CD4-positive, alpha-beta T cell treated with Interleukin-6 for 4 hours (primary cell): ENCODE measurements around the gene KEL.
A peak's percentile ranks its signal among the peaks of the same experiment; 100 is the strongest.

Source experiments
- DNase-seq: peaks from one replicate; pipeline ENCODE4 v3.0.0-alpha.2; 2020; ENCODE audit warnings: mixed read lengths

The KEL gene

DNA sequence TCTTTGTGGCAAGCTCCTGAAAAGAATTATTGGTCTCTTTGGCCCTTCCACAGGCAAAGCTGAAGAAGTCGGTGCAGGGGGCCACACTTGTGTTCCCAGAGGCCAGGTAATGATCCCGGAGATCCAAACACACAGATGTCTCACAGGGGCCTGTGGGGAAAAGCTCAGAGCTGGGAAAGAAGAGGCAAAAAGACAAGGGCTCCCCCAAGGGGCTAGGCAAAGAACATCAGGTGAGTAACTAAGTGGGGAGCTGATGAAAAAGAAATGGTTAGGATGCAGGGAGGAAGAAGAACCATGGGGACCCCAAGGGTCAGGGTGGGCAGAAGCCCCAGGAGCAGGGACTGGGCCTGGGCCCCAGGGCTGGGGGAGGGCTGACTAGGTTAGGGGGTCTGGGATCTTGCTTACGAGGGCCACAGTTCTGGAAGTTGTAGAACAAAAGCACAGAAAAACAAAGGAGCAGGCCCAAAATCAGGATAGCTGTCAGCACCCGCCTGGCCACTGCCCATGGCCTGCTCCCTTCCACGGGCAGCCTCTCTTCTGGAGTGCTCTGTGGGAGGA is 1.1 kb downstream of the KEL start:
- no peak for DNase-seq

DNA sequence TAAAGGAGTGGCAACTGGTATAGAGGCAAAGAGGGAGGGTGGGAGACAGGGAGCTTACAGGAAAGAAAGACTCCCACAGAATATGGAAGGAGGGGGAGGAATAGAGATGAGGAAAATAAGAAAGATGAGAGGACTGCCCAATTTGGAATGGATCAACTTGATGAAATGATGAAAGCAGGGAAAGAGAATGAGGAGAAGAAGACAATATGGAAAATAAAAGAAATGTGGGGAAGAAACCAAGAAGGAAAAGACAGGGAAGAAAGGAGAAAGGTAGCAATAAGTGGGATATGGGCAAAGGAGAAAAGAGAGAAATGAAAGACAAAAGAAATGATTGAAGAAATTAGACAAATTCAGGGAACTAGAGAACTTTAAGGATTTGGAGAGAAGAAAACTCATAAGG is 3.0 kb downstream of the KEL start:
- no peak for DNase-seq

DNA sequence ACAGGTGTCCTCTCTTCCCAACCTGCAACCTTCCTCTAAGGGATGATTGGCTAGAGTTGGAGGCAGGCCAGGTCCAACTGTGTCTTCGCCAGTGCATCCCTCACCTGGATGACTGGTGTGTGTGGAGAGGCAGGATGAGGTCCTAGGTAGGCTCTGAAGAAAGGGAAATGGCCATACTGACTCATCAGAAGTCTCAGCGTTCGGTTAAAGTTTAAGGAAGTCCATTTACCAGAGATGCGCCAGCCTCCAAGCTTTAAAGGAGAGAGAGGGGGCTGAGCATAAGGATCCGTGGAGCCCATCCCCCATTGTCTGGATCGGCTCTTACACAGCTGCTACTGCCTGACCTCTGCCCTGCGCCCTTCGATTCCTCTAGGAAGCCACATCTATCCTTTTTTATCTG is 4.4 kb downstream of the KEL start:
- DNase-seq: no peak

DNA sequence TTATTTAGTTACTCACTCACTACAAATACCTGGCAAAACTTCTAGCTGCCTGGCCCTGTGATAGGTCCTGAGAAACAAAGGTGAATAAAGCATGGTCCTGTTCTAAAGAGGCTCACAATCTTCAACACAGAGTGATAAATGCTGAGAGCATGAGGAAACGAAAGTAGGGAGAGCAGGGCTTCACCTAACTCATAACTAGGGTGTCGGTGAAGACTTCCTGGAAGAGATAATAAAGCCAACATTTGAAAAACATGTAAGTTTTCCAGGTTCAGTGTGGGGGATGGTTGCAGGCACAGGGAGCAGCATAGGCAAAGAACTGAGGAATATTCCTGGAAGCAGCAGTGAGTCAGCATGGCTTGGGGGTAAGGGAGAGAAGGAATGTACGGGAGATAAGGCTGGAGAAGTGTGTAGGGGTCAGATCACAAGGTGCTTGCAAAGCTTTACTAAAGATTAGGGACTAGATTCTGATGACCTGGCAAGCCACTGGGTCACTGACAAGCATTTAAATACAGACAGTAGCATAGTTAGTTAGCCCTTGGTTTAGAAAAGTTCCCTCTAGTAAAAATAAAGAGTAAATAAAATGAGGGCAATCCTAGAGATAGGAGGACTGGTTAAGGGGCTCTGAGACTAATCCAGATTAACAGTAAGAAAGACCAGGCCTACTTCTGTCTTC is 5.1 kb downstream of the KEL start:
- DNase-seq: no peak

DNA sequence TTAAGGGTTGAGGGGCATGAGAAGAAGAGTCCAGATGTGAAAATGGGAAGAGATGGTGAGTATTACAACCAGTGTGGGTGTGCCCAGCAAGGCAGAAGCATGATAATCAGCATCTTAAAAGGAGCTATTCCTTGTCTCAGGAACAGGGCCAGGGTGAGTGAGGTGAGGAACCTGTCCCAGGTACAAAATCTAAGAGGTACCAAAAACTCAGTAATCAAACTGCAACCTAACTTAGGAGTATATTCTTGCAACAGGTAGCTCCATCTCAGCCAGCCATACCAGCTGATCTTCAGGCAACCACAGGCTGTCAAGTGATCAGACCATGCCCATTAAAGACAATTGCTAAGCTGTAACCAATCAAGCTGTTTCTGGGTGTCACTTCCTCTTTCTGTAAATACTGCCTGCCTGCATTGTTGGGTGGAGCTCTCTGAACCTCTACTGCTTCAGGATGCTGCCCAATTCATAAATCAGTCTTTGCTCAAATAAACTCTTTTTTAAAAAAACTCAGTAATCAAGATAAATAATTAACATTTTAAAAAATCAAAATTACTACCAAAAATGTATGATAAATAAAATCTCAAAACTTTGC is 7.4 kb downstream of the KEL start:
- no peak for DNase-seq

DNA sequence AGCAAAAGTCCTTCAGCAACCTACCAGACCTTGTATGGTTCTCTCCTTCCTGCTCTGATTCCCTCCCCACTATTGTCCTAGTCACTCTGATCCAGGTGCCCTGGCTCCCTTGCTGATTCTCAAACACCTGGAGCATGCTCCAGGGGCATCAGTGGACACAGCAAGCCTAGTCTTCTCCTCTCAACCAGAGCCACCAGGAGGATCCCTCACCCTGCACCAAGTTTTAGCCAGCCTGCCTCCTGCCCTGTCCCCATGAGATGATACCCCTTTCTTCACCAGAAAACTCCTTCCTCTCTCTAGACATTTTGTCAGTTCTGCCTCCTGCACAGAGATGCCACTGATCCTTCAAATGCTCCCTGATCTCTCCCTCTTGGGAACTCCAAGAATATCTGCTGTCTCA is 11.9 kb downstream of the KEL start:
- no peak for DNase-seq

DNA sequence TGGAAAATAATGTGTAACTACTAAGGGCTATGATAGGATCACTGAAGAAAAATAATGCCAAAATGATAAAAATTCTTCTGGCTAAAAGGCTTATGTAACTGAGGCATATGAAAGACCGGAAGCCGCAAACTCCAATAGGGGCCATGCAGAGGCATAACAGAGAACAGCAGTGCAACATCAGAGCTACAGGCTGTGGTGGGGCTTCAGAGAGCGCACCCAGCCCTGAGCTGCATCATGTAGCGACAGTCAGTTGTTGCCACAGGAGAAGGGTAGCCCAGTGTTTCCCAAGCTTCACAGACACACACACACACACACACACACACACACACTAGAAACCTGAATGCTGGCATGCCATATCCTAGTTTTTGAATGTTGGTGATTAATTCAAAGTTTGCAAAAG is 13.6 kb downstream of the KEL start:
- no peak for DNase-seq

DNA sequence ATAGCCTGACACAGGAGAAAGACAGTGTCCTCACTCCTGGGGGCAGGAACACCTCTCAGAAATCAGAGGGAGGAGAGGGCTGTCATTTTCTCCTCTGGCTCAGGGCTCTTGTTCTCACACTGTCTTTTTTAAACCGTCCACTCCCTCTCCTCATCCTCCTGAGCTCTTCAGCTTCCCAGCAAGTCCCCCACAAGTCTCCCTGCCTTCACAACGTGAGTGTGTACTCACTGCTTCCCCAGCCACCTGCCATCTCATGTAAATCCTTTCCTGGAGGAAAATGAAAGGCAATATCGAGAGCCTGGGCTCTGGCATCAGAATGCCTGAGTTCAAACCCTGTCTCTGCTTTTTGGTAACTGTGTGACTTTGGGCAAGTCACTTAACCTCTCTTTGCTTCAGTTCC is 17.2 kb downstream of the KEL start:
- DNase-seq: no peak

DNA sequence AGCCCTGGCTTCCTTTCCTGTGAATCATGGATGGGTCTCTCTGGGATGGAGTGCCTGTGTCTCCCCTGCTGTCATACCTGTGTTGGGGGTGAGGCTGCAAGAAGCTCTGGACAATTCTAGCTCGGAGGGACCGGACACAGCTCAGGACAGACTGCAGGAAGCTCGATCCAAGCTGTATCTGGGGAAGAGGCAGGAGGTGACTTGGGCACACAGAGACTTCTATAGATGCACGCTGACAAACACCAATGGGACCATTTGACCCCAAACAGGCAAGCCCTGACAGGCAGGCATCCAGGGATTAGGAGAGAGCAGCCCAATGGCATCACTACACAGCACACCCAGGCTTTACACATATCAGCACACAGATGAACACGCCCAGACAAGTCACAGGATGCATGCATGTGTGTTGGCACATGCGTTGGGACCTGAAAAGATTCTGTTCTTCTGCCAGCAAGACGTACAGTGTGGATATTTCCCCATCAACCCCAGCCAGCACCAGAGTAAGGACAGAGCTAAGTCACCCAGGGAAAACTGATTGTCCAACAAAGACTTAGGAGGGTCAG is 18.4 kb downstream of the KEL start:
- DNase-seq: no peak

DNA sequence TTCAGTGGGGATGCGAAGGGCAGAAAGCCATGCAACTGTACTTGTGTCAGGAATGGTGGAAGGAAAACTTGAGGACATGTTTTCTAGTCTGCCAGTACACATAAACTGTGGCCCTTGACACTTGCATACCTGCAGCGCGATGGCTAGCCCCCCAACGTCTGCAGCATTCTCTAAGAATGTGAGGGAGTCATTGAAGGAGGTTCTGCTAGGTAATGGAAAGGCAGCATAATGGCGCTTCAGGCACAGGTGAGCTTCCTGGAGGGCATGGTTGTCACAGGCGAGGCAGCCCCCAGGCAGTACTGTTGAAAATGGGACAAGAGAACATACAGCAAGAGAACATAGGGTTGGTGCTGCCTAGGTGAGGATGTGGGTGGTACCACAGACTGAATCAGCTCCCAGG is 19.4 kb downstream of the KEL start:
- no peak for DNase-seq

DNA sequence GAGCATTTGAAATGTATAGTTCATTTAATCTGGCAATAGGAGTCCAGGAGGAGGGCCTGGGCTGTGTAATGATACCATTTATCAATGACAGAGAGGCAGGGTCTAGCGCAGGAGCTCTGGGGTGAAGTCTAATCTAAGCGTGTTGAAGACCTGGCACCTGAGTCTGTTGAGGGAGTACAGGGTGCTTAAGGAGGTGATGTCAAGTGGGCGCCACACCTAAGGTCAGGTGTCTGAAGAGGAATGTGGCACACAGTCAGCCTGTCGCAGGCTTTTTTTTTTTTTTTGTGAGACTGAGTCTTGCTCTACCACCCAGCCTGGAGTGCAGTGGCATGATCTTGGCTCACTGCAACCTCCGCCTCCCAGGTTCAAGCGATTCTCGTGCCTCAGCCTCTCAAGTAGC is 20.6 kb downstream of the KEL start:
- DNase-seq: no peak

DNA sequence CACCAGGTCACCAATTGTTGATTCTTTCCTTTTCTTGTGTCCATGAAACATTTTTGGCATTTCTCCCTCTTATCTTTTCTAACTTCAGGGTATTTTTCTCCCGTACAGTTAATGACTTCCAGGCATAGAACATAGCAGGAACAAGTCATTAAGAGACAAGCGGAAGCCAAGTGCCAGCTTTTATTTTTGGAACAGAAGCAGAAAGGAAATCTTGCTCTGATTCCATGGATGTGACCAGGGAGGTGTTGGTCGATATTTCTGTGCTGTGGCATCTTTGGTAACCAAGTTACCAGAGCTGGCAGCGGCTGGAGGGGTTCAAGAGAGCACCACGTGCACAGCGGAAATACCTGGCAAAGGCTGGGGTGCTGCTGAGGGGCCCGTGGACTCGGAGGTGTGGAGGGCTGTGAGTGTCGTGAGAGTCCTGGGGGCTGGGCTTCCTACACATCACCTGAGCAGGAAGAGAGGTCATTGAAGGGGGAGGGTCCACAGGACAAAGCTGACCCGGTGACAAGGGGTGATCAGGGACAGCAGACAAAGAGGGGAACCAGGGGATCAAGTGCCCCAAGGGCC is 21.1 kb downstream of the KEL start:
- no peak for DNase-seq

DNA sequence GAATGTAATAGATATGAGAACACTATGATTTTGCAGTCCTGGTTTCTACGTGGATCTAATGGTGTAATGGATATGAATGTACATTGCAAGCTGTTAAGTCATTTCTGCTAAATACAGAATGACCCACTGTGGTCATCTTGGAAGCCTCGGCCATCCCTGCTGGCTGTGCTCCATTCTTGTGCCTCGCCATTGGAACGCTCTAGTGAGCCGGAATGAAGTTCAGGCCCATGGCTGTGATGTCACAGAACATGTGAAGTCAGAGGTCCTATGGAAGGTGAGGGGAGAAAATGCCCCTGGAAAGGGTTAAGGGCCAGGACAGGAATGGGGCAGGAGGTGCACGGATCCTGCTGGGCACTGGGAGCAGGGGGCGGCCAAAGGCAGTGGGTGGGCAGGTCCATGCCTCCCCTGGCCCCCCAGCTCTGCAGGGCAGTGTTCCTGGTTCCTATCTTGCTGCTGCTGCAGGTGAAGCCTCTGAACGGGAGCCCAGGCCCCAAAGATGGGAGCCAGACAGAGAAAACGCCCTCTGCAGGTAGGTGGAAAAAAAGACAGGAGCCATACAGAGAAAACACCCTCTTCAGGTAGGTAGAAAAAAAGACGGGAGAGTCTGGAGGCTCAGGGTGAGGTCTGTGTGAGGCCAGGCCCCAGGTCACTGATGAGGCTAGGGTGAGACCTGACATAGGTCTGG is 22.8 kb downstream of the KEL start, which contains the start of gene LLCFC1:
LLCFC1 (plus strand) TSS at position 259 of the 685 bp plus-strand sequence; CDS start at position 397, 138 bp downstream.
- peak; percentile 8 for DNase-seq

DNA sequence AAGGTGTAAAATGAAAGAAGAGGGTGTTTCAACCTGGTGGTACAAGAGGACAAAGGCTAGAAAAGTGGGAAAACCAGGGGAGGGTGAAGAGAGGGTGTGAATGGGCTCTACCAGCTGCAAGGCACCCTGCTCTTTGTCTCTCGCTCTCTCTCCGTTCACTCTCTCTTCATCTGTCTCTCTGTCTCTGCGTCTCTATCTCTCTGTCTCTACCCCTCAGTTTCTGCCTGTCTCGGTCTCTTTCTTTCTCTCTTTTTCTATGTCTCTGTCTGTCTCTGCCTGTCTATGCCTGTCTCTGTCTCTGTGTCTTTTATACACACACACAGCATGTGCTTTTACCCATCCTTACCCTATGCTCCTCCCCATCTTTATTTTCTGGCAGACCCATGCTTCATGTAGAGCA is 23.6 kb downstream of the KEL start:
- no peak for DNase-seq

DNA sequence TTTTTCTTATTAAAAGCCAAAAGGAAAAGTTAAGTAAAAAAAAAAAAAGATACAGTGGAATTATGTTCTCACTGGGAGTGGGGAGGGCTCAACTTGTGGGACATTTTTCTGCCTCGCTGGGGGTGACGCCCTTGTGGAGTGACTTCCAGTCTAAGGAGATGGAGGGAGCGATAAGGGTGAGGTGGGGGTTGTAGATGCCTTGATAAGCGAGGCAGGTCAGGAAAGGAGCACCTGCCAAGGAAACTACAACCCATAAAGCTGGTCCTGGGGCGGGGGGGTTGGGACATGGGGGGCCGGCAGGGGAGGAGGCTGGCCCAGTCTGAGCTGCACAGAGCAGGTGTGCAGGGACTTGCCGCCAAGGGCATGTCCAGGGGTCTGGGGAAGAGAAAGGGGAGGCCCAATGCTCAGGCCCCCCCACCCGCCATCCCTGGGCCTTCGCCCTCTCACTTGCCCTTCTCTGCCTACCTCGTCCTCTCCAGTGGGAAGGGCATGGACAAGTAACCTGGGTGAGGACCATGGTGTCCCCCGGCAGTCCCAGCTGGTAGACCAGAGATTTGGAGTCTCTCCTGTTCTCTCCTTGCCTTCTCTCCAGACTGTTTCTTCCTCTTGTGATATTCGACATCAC is 26.1 kb downstream of the KEL start:
- no peak for DNase-seq

DNA sequence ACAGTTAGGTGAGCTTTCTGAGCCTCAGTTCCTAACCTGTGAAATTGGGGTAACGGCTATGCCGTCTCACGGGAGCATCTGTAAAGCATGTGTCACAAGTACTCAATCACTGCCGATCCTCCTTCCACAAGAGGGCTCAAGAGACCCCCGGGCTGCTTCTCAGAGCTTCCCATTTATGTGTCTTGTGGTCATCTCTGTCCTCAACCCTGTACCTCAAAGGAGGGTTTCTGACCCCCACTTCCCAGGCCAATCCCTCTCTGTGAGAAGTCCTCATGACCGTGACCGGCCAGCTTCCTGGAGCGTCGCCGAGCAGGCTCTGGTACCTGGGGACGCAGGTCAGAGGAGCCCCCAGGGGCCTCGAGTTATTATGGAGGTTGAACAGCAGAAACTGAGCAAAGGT is 28.1 kb downstream of the KEL start:
- no peak for DNase-seq

DNA sequence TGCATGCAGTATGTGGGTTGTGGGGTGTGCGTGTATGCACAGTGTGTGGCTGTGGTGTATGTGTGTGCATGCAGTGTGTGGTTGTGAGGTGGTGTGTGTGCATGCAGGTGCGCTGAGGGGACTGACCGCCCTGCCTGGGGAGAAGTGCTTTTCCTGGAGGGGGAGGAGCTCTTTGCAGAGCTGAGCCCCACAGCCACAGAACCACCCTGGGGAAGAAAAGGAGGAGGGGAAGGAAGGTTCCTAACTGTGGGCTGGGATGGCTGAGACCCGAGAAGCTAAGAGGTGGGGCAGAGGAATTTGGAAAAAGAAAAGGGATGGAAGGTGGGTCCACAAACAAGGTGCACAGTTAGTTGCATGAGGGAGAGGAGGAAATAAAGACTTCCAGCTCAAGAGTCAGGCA is 28.5 kb downstream of the KEL start, which contains the start of gene TRPV5:
TRPV5 (minus strand) TSS at position 123 of the 400 bp plus-strand sequence. CDS start 287 bp downstream, outside the sequence.
- no peak for DNase-seq

DNA sequence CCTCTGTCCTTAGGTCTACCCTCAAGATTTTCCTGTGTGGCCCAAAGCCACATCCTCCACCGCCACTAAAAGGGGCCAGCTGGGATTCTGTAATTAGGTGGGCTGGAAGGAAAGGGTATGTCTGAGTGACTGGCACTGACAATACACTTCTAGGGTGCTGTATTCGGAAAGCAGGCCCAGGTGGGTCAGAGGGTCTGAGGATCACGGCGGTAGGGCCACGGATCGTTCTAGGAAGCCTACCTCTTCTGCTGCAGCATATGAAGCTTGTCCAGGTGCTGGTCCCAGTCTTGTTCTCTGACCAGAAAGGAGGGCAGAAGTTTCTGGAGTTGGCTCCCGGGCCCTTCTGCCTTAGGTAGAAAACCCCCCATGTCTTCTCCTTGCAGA is 29.1 kb downstream of the KEL start:
- no peak for DNase-seq

DNA sequence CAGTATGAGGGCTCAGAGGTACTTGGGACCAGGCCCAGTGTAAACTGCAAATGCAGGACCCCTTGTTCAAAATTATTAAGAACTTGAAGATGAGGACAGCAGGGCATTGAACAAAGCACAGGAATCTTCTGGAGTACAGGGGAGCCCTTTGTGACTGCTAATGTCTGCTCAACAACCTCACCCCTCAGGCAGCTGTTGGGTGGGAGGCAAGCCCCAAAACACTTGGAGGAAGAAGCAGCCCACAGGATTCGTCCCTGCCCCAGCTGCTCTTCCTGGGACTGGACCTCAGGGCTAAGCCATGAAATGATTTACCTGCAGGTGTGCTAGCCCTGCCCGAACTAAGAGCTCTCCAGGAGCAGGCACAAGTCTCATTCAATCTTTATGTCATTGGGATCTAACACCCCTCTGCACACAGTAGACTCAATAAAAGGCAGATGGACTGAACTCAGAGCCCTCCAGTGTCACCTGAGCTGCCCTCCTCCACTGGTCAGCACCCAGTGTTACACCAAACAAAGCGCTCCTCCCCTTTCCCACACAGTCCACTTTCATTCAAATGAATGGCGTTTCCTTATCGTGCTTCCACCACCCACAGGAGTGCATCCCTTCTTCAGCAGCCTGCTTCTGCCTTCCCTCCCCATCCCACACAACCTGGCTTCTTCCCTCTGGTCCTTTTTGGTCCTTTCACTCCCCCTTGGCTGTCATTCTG is 29.6 kb downstream of the KEL start:
- DNase-seq: no peak

DNA sequence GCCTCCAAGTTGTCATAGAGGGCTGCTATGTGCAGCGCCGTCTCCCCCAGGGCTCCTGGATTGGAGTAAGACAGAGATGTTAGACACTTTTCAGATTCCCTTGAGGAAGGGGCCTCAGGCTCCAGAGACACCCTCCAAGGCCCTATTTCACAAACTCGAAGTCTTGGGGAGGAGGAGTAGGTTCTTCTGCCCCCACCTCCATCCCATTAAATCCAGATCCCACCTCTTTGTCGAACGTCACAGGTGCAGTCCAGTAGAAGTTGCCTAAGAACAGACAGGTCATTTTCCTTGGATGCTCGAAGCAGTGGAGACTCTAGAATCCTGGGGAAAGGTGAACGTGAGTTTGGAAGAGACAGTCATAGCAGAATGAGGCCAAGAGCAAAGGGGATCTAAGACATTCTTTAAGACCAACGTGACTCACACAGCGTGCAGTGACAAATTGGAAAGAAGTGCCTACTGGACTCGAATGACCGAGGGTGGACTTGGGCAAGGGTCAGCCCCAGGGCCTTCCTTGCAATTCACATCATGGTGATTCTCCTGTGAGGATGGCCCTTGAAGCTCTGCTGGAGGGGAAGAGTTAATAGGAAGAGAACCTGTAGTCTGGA is 31.9 kb downstream of the KEL start:
- DNase-seq: no peak

DNA sequence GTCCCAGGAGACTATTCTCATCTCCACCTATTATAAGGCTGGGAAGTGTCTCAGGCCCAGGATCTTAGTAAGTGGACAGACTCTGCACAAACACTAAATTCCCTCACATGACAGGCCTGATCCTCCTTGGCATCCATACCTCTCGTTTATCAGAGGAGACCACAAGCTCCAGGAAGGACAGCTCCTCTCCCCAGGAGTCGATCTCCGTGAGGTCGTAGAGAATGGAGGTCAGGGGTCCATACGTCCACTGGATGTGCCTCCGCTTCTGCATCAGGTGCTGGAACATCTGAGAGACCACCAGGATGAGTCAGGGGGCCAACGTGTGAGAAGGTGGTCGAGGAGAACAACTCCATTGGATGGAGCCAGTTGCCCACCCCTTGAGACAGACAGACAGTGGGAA is 34.2 kb downstream of the KEL start:
- no peak for DNase-seq
